Chondrocyte (in vitro differentiated cells): ENCODE data around the gene UAP1L1. TPM values are rescaled to one million over a fixed set of nuclear protein-coding genes. Genes with fewer than 3 reads are reported as not detected.

Source experiments
- DNase-seq: peaks from one replicate; pipeline ENCODE4 v3.0.0; 2021; ENCODE audit warnings: mixed read lengths, low spot score
- H3K27ac Mint-ChIP-seq: one replicate; pipeline ENCODE4 v1.8.0; 2021; ENCODE audit warnings: mild to moderate bottlenecking, moderate library complexity, mixed read lengths; ENCODE audit not compliant: unreplicated experiment
- H3K27me3 Mint-ChIP-seq: 2 replicates; pipeline ENCODE4 v1.8.0; 2021; ENCODE audit warnings: low read depth, mixed read lengths
- H3K36me3 Mint-ChIP-seq: 2 replicates; pipeline ENCODE4 v1.8.0; 2021; ENCODE audit warnings: low read depth, mixed read lengths
- H3K4me1 Mint-ChIP-seq: 2 replicates; pipeline ENCODE4 v1.8.0; 2021; ENCODE audit warnings: low read depth, mild to moderate bottlenecking, mixed read lengths
- H3K4me3 Mint-ChIP-seq: one replicate; pipeline ENCODE4 v1.8.0; 2021; ENCODE audit warnings: mild to moderate bottlenecking, moderate library complexity, mixed read lengths; ENCODE audit not compliant: unreplicated experiment
- H3K9me3 Mint-ChIP-seq: 2 replicates; pipeline ENCODE4 v1.8.0; 2021; ENCODE audit warnings: low read depth, mixed read lengths
- CTCF ChIP-seq: fragments of 200-600 bp; sonication (generic); IDR thresholded peaks from 2 replicates; pipeline ENCODE4 v1.5.0; 2021; ENCODE audit warnings: antibody characterized with exemption, mild to moderate bottlenecking, moderate library complexity
- total RNA-seq: library from RNA; stranded (reverse); gene quantifications from 3 replicates; pipeline ENCODE4 v1.2.1, GENCODE V29; 2021

Gene UAP1L1
- total RNA-seq, 1 donor from 2014 or later = 44.0 TPM

- Mint-ChIP-seq H3K9me3 (no peaks in the 10 kb centered on the region), H3K27ac (peak overlapping the region; percentile 80), H3K36me3 (no peaks in the 10 kb centered on the region), H3K4me1 (peaks cover 13% of the 10 kb centered on the region), H3K4me3 (peak overlapping the region; percentile 69), H3K27me3 (no peaks in the 10 kb centered on the region)
- DNase-seq = no peak
- peak; percentile 35 for TF ChIP-seq CTCF
These were observed 6.4 kb upstream of the UAP1L1 start for GRCh38 chr9:137070906-137071275.

- Mint-ChIP-seq H3K27ac (peak overlapping the region; percentile 80), H3K27me3 (no peaks in the 10 kb centered on the region), H3K4me1 (peaks cover 13% of the 10 kb centered on the region), H3K4me3 (peak overlapping the region; percentile 69), H3K36me3 (no peaks in the 10 kb centered on the region), H3K9me3 (no peaks in the 10 kb centered on the region)
- DNase-seq = no peak
- TF ChIP-seq CTCF = no peak
These were observed 6.0 kb upstream of the UAP1L1 start for GRCh38 chr9:137071282-137071681.

GRCh38 chr9:137073992-137074399 is 3.3 kb upstream of the UAP1L1 start:
- Mint-ChIP-seq H3K4me3 (no peak overlapping the region), H3K4me1 (peaks cover 9% of the 10 kb centered on the region), H3K9me3 (no peaks in the 10 kb centered on the region), H3K27ac (no peak overlapping the region), H3K36me3 (peaks cover 1% of the 10 kb centered on the region), H3K27me3 (no peaks in the 10 kb centered on the region)
- DNase-seq = no peak
- TF ChIP-seq CTCF = no peak

- Mint-ChIP-seq H3K4me1 (peaks cover 10% of the 10 kb centered on the region), H3K9me3 (no peaks in the 10 kb centered on the region), H3K27ac (no peak overlapping the region), H3K27me3 (no peaks in the 10 kb centered on the region), H3K36me3 (peaks cover 2% of the 10 kb centered on the region), H3K4me3 (no peak overlapping the region)
- no peak for TF ChIP-seq CTCF
- no peak for DNase-seq
These were observed 2.6 kb upstream of the UAP1L1 start for GRCh38 chr9:137074657-137075274.

- Mint-ChIP-seq H3K27ac (no peak overlapping the region), H3K36me3 (peaks cover 5% of the 10 kb centered on the region), H3K27me3 (no peaks in the 10 kb centered on the region), H3K9me3 (no peaks in the 10 kb centered on the region), H3K4me3 (no peak overlapping the region), H3K4me1 (peaks cover 13% of the 10 kb centered on the region)
- no peak for TF ChIP-seq CTCF
- DNase-seq = no peak
These were observed 2.0 kb upstream of the UAP1L1 start for GRCh38 chr9:137075275-137075775.
